Measurements from ENCODE around the gene KCNIP3.
A peak's percentile ranks its signal among the peaks of the same experiment; 100 is the strongest.
"Not testable (repeated sequence)": the region's sequence is repeated elsewhere in the genome, so short reads cannot be mapped to it uniquely, and the experiment has no call there.

Gene KCNIP3

GRCh38 chr2:95374921-95375471 lies 77.8 kb downstream of the KCNIP3 start:
- Histone ChIP-seq H3K9me3 (ENCODE audit: severe bottlenecking) (peaks cover under 1% of the 10 kb centered on the region), H3K36me3 (ENCODE audit: low read depth) (no peaks in the 10 kb centered on the region), H3K27ac (ENCODE audit: poor library complexity, severe bottlenecking) (no peak overlapping the region), H3K27me3 (ENCODE audit: insufficient read depth, poor library complexity, severe bottlenecking) (no peaks in the 10 kb centered on the region), H3K4me1 (ENCODE audit: insufficient read depth, poor library complexity, severe bottlenecking) (no peaks in the 10 kb centered on the region), H3K4me3 (ENCODE audit: severe bottlenecking) (no peak overlapping the region)
- peak; percentile 36 for DNase-seq (ENCODE audit: low spot score)
- no peak for ATAC-seq (ENCODE audit: low read depth)
- no peak for TF ChIP-seq CTCF (IDR thresholded peaks at IDR 0.05; ENCODE audit: poor library complexity, severe bottlenecking)

GRCh38 chr2:95375532-95376150 lies 78.5 kb downstream of the KCNIP3 start:
- no peak overlapping the region for H3K4me3 ChIP-seq (ENCODE audit: severe bottlenecking)
- no peaks in the 10 kb centered on the region for H3K9me3 ChIP-seq (ENCODE audit: severe bottlenecking)
- DNase-seq (ENCODE audit: low spot score) (peak; percentile 26), ATAC-seq (ENCODE audit: low read depth) (no peak)
- no peaks in the 10 kb centered on the region for H3K4me1 ChIP-seq (ENCODE audit: insufficient read depth, poor library complexity, severe bottlenecking)
- no peaks in the 10 kb centered on the region for H3K27me3 ChIP-seq (ENCODE audit: insufficient read depth, poor library complexity, severe bottlenecking)
- TF ChIP-seq CTCF (IDR thresholded peaks at IDR 0.05; ENCODE audit: poor library complexity, severe bottlenecking), result no peak
- no peak overlapping the region for H3K27ac ChIP-seq (ENCODE audit: poor library complexity, severe bottlenecking)
- no peaks in the 10 kb centered on the region for H3K36me3 ChIP-seq (ENCODE audit: low read depth)

- no peaks in the 10 kb centered on the region for H3K36me3 ChIP-seq (ENCODE audit: low read depth)
- no peak overlapping the region for H3K4me3 ChIP-seq (ENCODE audit: severe bottlenecking)
- no peaks in the 10 kb centered on the region for H3K27me3 ChIP-seq (ENCODE audit: insufficient read depth, poor library complexity, severe bottlenecking)
- no peaks in the 10 kb centered on the region for H3K4me1 ChIP-seq (ENCODE audit: insufficient read depth, poor library complexity, severe bottlenecking)
- no peak for ATAC-seq (ENCODE audit: low read depth)
- no peak overlapping the region for H3K27ac ChIP-seq (ENCODE audit: poor library complexity, severe bottlenecking)
- TF ChIP-seq CTCF (IDR thresholded peaks at IDR 0.05; ENCODE audit: poor library complexity, severe bottlenecking), result no peak
- no peaks in the 10 kb centered on the region for H3K9me3 ChIP-seq (ENCODE audit: severe bottlenecking)
- peak; percentile 31 for DNase-seq (ENCODE audit: low spot score)
Measured at GRCh38 chr2:95376311-95377215, 79.4 kb downstream of the KCNIP3 start.

- ATAC-seq (ENCODE audit: low read depth) (no peak), DNase-seq (ENCODE audit: low spot score) (peak; percentile 36)
- Histone ChIP-seq H3K27me3 (ENCODE audit: insufficient read depth, poor library complexity, severe bottlenecking) (no peaks in the 10 kb centered on the region), H3K27ac (ENCODE audit: poor library complexity, severe bottlenecking) (no peak overlapping the region), H3K4me1 (ENCODE audit: insufficient read depth, poor library complexity, severe bottlenecking) (no peaks in the 10 kb centered on the region), H3K36me3 (ENCODE audit: low read depth) (no peaks in the 10 kb centered on the region), H3K9me3 (ENCODE audit: severe bottlenecking) (no peaks in the 10 kb centered on the region), H3K4me3 (ENCODE audit: severe bottlenecking) (no peak overlapping the region)
- TF ChIP-seq CTCF (IDR thresholded peaks at IDR 0.05; ENCODE audit: poor library complexity, severe bottlenecking), result no peak
Measured at GRCh38 chr2:95377216-95378123, 80.3 kb downstream of the KCNIP3 start.

- not testable (repeated sequence) for H3K27ac ChIP-seq (ENCODE audit: poor library complexity, severe bottlenecking); H3K4me3 ChIP-seq (ENCODE audit: severe bottlenecking); H3K36me3 ChIP-seq (ENCODE audit: low read depth); H3K27me3 ChIP-seq (ENCODE audit: insufficient read depth, poor library complexity, severe bottlenecking); H3K4me1 ChIP-seq (ENCODE audit: insufficient read depth, poor library complexity, severe bottlenecking); H3K9me3 ChIP-seq (ENCODE audit: severe bottlenecking); DNase-seq (ENCODE audit: low spot score); ATAC-seq (ENCODE audit: low read depth)
Measured at GRCh38 chr2:95378281-95378680, 81.1 kb downstream of the KCNIP3 start.
